SK-N-SH treated with all-trans-retinoic acid at 6 μM for 48 hours (cell line): Measurements from ENCODE around the gene CAMK2A.

Experiments used
- ATAC-seq: fragments of 200-7000 bp; cut with Tn5 transposase; 3 replicates; pipeline ENCODE4 v1.9.1; 2020; ENCODE audit warnings: mild to moderate bottlenecking, moderate library complexity
- ARNTL ChIP-seq: fragments of 450-650 bp; formaldehyde crosslinking; IDR thresholded peaks from 2 replicates; pipeline ENCODE4 v1.5.0; 2020; ENCODE audit warnings: low read depth, mild to moderate bottlenecking, moderate library complexity, borderline replicate concordance
- BACH2 ChIP-seq: fragments of 250-450 bp; sonication (Bioruptor Pico); IDR thresholded peaks from 2 replicates; pipeline ENCODE4 v1.9.0; 2021; ENCODE audit warnings: mild to moderate bottlenecking, borderline replicate concordance
- CREB5 ChIP-seq: fragments of 250-450 bp; sonication (Bioruptor Pico); IDR thresholded peaks from 2 replicates; pipeline ENCODE4 v1.5.1; 2020; ENCODE audit warnings: low read depth, mild to moderate bottlenecking, moderate library complexity
- CSDC2 ChIP-seq: fragments of 250-450 bp; sonication (Bioruptor Pico); IDR thresholded peaks from 2 replicates; pipeline ENCODE4 v1.5.0; 2020; ENCODE audit warnings: mild to moderate bottlenecking, moderate library complexity
- CSRNP3 ChIP-seq: fragments of 250-450 bp; sonication (Bioruptor Pico); IDR thresholded peaks from 2 replicates; pipeline ENCODE4 v1.5.1; 2021; ENCODE audit warnings: mild to moderate bottlenecking, moderate library complexity
- ESRRG ChIP-seq: fragments of 250-450 bp; sonication (Bioruptor Pico); IDR thresholded peaks from 2 replicates; pipeline ENCODE4 v1.6.1; 2021; ENCODE audit warnings: mild to moderate bottlenecking
- GLIS3 ChIP-seq: fragments of 250-450 bp; sonication (Bioruptor Pico); IDR thresholded peaks from 2 replicates; pipeline ENCODE4 v1.5.0; 2020; ENCODE audit warnings: mild to moderate bottlenecking, moderate library complexity
- ISL1 ChIP-seq: fragments of 250-450 bp; sonication (Bioruptor Pico); IDR thresholded peaks from 2 replicates; pipeline ENCODE4 v2.1.2; 2022; ENCODE audit warnings: mild to moderate bottlenecking, moderate library complexity
- OSR1 ChIP-seq: fragments of 250-450 bp; sonication (Bioruptor Pico); IDR thresholded peaks from 2 replicates; pipeline ENCODE4 v1.8.0; 2022; ENCODE audit warnings: moderate library complexity, mild to moderate bottlenecking, inconsistent platforms
- PATZ1 ChIP-seq: fragments of 250-450 bp; sonication (Bioruptor Pico); IDR thresholded peaks from 2 replicates; pipeline ENCODE4 v1.8.0; 2020; ENCODE audit warnings: mild to moderate bottlenecking, moderate library complexity, borderline replicate concordance
- PPARA ChIP-seq: fragments of 250-450 bp; sonication (Bioruptor Pico); IDR thresholded peaks from 2 replicates; pipeline ENCODE4 v1.5.0; 2020; ENCODE audit warnings: mild to moderate bottlenecking, borderline replicate concordance
- RARB ChIP-seq: fragments of 250-450 bp; sonication (Bioruptor Pico); IDR thresholded peaks from 2 replicates; pipeline ENCODE4 v1.8.0; 2021; ENCODE audit warnings: mild to moderate bottlenecking, moderate library complexity
- SNAI2 ChIP-seq: fragments of 250-450 bp; sonication (Bioruptor Pico); IDR thresholded peaks from 2 replicates; pipeline ENCODE4 v1.5.0; 2020; ENCODE audit warnings: mild to moderate bottlenecking, moderate library complexity
- TCF4 ChIP-seq: fragments of 250-450 bp; sonication (Bioruptor Pico); IDR thresholded peaks from 2 replicates; pipeline ENCODE4 v1.8.0; 2021; ENCODE audit warnings: mild to moderate bottlenecking, moderate library complexity, borderline replicate concordance
- TSHZ2 ChIP-seq: fragments of 250-450 bp; sonication (Bioruptor Pico); IDR thresholded peaks from 2 replicates; pipeline ENCODE4 v1.5.0; 2020; ENCODE audit warnings: mild to moderate bottlenecking, moderate library complexity
- ZC3H10 ChIP-seq: fragments of 250-450 bp; sonication (Bioruptor Pico); IDR thresholded peaks from 2 replicates; pipeline ENCODE4 v1.5.1; 2021; ENCODE audit warnings: mild to moderate bottlenecking, moderate library complexity
- ZFP3 ChIP-seq: fragments of 250-450 bp; sonication (Bioruptor Pico); IDR thresholded peaks from 2 replicates; pipeline ENCODE4 v1.5.0; 2020; ENCODE audit warnings: mild to moderate bottlenecking, moderate library complexity
- ZFP30 ChIP-seq: fragments of 450-650 bp; formaldehyde crosslinking; IDR thresholded peaks from 2 replicates; pipeline ENCODE4 v1.5.0; 2022; ENCODE audit warnings: mild to moderate bottlenecking, moderate library complexity
- ZNF565 ChIP-seq: fragments of 450-650 bp; formaldehyde crosslinking; conservative IDR thresholded peaks from 2 replicates; pipeline ENCODE4 v1.5.0; 2020; ENCODE audit warnings: low read depth, mild to moderate bottlenecking, moderate library complexity
- ZNF70 ChIP-seq: fragments of 450-650 bp; formaldehyde crosslinking; IDR thresholded peaks from 2 replicates; pipeline ENCODE4 v1.5.0; 2020; ENCODE audit warnings: mild to moderate bottlenecking, moderate library complexity
- ZNF8 ChIP-seq: fragments of 450-650 bp; formaldehyde crosslinking; IDR thresholded peaks from 2 replicates; pipeline ENCODE4 v1.5.0; 2020; ENCODE audit warnings: mild to moderate bottlenecking, moderate library complexity

The CAMK2A gene

GRCh38 chr5:150206098-150206778, 83.3 kb downstream of the CAMK2A start:
- TF ChIP-seq BACH2, result no peak
- TF ChIP-seq ZNF8 (CRISPR knock-in tag), result no peak
- no peak for TF ChIP-seq SNAI2
- no peak for TF ChIP-seq RARB (CRISPR knock-in tag)
- no peak for TF ChIP-seq ARNTL (CRISPR knock-in tag)
- TF ChIP-seq ZNF565 (CRISPR knock-in tag), result no peak
- TF ChIP-seq TSHZ2 (CRISPR knock-in tag), result no peak
- no peak for TF ChIP-seq ISL1 (CRISPR knock-in tag)
- no peak for TF ChIP-seq CSRNP3 (CRISPR knock-in tag)
- no peak for TF ChIP-seq TCF4 (CRISPR knock-in tag)
- TF ChIP-seq ZFP3 (CRISPR knock-in tag), result no peak
- TF ChIP-seq ZFP30 (CRISPR knock-in tag), result no peak
- TF ChIP-seq ZNF70 (CRISPR knock-in tag), result no peak
- TF ChIP-seq ESRRG (CRISPR knock-in tag), result no peak
- no peak for TF ChIP-seq PPARA
- no peak for TF ChIP-seq CSDC2 (CRISPR knock-in tag)
- no peak for TF ChIP-seq ZC3H10 (CRISPR knock-in tag)
- no peak for TF ChIP-seq PATZ1

GRCh38 chr5:150204590-150204960, 85.0 kb downstream of the CAMK2A start:
- TF ChIP-seq ARNTL (CRISPR knock-in tag) (no peak), CSRNP3 (CRISPR knock-in tag) (no peak), OSR1 (no peak), ZNF565 (CRISPR knock-in tag) (no peak), RARB (CRISPR knock-in tag) (no peak), ZNF70 (CRISPR knock-in tag) (no peak), TCF4 (CRISPR knock-in tag) (no peak), SNAI2 (no peak), CREB5 (CRISPR knock-in tag) (no peak), GLIS3 (CRISPR knock-in tag) (no peak), PATZ1 (no peak)
- TF ChIP-seq, all 23 proteins: peak for 0
- no peak for ATAC-seq

More at GRCh38 chr5:150206098-150206778, 83.3 kb downstream of the CAMK2A start:
- no peak for ATAC-seq
